ENCODE results near the gene GCNT3.

GCNT3 gene, protein sequence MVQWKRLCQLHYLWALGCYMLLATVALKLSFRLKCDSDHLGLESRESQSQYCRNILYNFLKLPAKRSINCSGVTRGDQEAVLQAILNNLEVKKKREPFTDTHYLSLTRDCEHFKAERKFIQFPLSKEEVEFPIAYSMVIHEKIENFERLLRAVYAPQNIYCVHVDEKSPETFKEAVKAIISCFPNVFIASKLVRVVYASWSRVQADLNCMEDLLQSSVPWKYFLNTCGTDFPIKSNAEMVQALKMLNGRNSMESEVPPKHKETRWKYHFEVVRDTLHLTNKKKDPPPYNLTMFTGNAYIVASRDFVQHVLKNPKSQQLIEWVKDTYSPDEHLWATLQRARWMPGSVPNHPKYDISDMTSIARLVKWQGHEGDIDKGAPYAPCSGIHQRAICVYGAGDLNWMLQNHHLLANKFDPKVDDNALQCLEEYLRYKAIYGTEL

DNA sequence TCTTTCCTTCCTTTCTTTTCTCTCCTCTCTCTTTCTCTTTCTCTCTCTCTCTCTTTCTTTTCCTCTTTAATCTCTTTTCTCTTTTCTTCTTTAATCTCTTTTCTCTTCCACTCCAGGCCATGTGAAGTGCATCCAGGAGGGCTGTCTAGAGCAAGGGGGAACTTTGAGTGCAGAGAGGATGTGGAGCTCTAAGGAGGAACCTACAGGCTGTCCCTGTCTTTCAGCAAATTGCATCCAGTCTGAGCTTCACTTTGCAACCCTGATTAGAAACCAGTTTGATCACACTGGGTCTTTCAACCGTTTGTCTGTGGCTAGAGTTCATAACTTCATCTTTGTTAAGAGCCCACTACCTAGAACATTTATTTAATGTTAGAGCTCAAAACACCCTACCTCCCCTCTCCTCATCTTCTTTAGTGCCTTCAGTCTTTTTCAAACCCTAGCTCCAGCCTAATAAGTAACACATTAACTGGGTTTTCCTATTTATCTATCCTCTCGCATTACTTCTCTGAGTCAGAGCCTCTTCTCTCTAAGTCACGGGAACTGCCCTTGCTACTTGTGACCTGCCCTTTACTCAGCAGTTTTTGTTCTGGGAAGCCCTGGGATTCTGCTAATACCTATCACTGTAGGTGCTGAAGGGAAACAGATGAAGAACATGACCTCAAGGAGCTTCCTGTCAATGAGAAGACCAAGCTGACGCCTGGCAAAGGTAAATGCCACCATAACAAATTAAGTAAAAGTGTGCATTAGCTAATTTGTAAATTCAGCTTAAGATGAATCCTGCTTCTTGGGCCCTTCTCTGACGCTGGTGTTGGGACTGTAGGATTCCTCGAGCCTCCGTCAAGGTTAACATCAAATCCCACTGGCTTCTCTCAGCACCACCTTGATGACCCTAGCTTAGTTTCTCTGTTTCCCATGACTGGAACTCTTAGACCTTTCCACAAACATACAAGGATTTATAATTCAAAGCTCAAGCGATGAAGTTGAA lies at the start of gene GCNT3:
GCNT3 (plus strand) TSS at position 508 of the 985 bp plus-strand sequence. CDS start 6,456 bp downstream, outside the sequence.
- DNase-seq: no peak

DNA sequence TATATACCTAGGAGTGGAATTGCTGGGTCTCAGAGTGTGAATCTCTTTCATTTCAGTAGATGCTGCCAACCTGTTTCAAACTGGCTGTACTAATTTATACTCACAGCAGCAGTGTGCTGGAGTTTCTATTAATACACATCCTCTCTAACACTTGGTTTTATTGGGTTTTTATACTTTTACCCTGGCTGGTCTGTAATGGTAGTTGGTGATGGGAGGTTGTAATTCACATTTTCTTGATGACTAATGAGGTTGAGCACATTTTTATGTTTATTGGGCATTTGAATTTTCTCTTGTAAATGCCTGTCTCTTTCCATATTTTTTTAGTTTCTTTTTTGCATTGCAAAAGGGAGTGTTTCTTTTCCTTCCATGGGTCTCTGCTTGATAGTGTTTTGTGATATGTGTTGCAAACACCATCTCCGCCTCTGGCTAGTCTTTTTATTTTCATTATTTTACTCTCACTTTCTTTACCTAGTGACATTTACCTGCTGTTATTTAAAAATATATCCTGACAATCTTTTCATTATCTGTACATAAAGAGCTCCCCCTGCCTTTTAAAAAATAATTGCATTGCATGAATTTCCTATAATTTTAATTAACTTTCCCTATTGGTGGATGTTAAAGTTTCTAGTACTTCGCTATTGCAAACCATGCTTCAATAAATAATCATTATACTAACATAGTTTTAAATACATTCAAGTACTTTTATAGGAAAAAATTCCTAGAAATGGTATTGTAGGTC lies 49.0 kb upstream of the GCNT3 start:
- DNase-seq: no peak

DNA sequence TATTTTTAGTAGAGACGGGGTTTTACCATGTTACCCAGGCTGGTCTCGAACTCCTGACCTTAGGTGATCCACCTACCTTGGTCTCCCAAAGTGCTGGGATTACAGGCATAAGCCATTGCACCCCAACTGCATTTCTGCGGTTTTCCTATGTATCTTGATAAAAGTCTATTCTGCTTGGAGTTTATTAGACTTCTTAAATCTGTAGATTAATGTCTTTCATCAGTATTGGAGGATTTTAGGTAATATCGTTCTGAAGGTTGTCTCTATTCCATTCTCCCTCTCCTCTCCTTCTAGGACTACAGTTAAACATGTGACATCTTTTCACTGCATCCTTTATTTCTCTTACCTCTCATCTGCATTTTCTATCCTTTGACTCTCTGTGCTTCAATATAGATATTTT lies 46.3 kb upstream of the GCNT3 start:
- DNase-seq: no peak

DNA sequence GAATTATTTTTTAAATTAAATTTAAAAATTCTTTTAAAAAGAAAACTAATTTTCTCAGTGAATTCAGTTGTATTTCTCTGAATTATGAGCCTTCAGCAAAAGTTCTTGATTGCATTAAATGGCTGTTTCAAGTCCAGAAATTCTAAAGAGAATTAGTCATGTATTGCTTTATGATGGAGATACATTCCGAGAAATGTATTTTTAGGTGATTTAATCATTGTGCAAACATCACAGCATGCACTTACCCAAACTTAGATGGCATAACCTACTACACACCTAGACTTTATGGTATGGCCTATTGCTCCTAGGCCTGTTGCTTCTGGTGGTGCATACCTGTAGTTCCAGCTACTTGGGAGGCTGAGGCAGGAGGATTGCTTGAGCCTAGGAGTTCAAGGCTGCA lies 44.3 kb upstream of the GCNT3 start:
- DNase-seq: no peak

DNA sequence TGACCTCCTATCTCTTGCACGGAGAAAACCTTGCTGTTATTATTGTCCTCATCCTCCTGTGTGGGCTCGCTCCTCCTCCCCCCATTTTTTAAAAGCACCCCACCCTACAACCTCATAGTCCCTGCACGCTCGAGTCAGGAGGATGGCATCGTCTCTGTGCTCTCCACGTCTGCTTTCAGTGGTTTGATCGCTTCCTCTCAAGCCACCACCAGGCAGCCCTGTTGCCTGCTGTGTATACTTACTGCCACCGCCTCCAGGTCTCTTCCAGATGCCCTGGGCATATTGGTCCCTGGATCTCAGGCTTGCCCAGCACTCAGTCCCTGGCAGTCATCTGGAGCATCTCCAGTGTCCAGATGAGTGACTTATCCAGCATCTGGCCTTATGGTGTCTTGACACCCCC lies 42.1 kb upstream of the GCNT3 start:
- no peak for DNase-seq

DNA sequence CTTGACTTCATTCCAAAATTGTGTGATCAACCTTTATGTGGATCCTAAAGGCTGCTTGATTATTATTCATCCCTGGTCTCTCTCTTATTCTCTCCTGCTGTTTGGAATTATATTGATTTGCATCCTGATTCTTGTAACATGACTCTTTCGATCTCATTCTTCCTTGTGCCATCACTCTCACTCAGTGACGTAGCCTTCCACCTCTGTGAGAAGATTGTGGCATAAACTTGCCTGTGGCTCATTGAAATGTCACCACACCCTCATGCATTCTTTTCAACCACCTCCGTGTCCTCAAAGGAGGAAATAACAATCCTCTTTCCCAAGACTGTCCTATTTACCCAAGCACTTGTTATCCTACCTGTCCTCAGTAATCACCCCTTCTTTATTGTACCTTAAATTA lies 41.3 kb upstream of the GCNT3 start:
- no peak for DNase-seq

DNA sequence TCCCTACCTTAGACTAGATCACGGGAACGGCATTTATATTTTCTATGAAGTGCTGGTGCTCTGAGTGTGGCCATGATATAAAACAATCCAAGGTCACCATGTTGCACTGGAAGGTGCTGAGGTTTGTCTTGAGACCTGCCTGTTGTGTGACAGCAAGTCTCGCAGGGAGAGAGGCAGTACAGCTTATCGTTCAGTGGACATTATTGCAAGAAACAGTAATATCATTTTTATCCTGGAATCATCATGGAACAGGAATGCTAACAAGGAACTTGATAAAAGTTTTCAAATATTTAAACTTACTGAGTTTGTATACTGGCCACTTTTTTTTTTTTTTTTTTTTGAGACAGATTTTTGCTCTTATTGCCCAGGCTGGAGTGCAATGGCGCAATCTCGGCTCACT lies 40.0 kb upstream of the GCNT3 start:
- DNase-seq: no peak

DNA sequence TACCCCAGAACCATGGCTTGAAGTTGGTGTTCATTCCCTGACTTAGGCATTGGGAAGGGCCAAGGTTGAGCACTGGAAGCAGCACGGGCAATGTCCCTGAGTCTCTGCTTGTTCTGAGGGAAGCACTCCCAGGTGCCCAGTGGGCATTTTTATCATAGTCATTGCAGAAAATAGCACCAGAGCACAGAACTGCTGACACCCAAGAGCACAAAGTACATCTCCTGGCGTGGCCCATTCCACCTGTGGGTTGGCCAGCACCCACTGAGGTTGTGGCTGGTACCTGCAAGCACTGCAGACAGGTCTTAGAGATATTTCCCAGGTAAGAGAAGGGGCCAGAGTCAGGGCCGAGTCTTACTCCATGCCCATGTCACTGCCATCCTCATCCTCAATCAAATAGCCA lies 28.5 kb upstream of the GCNT3 start:
- DNase-seq: no peak

DNA sequence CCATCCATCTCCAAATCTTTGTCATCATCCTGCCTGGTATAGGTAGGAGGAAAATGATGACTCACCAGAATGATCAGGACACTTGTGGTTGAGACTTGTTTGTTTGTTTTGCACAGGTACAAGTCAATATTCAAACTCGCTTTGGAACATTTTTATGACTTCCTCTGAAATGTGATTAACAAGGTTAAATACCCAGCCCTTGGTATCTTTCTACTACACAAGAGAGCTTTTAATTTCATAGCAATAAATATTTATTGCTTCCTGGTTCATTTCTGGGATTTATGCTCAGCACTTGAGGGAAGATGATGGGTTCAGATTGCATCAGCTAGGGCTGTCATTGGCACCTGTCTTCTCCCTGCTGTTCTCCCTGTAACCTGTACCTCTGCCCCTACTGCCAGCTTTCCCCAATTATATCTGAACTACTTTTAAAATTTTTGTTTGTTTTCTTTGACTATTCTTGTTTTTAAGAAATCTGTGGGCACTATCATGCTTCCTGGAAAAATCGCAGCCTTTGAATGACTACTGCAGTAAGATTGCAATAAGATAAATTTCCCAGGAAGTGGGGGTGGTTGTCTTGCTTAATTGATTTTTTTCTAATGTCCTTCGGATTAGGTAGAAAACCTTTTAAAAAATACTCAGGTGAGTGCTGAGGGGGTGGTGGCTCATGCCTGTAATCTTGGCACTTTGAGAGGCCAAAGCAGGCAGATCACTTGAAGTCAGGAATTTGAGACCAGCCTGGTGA lies 24.3 kb upstream of the GCNT3 start:
- peak; percentile 7 for DNase-seq

DNA sequence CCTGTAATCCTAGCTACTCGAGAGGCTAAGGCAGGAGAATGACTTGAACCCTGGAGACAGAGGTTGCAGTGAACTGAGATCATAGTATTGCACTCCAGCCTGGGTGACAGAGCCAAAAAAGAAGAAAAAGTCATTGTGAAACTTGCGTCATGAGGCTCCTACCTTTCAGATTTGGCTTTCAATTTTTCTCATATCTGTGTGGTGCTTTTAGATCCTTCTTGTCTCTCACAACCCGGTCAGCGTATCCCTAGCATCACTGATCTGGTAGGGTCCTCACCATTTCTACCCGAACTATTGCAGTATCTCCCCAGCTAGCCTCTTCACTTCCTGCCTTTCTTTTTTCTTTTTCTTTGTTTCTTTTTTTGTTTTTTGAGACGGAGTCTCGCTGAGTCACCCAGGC lies 21.6 kb upstream of the GCNT3 start:
- DNase-seq: no peak

DNA sequence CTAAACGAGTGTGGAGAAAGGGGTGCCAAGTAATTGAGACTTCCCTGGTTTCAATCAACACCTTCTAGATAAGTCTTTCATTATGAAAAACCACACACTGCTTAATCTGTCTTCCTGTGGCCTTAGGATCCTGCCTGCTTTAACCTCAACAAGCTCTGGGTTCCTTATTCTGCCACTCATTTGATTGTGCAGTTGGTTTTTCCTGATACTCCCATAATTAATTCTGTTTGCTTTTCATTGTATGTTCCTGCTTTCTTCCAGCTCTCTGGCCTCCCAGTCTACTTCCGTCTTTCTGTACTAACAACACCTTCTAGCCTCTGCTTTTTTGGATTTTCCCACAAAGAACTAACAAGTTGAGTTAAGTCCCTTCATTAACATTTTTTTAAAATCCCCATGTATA lies 20.2 kb upstream of the GCNT3 start:
- DNase-seq: no peak

DNA sequence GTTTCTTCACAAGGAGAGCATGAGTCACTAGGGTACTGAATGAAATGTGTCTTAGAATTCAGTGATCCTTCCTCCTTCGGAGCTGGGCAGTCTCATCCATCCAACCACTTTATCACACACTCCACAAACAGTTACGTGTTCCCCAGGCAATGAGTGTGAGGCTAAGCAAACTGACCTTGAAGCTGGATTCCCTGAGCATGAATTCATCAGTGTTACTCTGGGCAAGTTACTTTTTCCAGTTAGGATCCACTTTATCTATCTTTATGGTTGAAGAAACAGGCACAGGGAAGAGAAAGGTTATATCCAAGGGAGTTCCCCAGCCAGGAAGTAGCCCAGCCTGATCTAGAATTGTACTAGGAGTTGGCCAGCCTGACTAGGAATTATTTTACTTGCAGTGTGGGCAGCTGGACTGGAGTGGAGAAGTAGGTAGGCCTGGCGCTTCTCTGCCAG lies 17.1 kb upstream of the GCNT3 start:
- DNase-seq: no peak

DNA sequence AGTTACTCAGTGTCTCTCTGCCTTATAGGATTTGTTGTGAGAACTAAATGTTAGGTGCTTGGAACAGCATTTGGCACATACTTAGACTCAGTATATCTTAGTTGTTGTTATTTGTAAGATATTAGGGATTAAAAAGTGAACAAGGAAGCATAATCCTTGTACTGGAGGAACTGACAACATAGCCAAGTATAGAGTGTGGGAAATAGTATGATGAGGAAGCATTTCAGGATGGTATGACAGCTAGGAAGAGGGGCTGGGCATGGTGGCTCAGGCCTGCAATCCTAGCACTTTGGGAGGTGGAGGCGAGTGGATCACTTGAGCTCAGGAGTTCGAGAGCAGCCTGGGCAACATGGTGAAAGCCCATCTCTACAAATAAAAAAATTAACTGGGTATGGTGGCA lies 16.6 kb upstream of the GCNT3 start:
- DNase-seq: no peak

DNA sequence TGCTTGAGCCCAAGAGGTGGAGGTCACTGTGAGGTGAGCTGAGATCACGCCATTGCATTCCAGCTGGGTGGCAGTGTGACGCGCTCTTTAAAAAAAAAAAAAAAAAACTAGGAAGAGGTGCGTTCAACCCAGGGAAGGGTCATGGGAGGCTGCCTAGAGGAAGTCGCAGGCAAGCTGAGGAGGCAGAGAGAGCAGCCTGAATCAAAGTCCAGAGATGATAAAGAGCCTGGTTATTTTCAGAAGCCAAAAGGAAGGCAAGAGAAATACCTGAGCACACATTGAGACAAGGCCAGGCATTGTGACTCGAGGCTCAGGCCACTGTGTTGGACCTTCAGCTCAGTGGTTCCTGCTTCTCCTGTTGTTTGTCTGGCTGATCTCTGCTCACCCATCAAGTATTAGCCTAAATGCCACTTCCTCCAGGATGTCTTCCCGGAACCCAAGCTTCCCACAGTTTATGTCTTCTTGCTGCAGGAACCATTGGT lies 16.1 kb upstream of the GCNT3 start:
- DNase-seq: no peak

DNA sequence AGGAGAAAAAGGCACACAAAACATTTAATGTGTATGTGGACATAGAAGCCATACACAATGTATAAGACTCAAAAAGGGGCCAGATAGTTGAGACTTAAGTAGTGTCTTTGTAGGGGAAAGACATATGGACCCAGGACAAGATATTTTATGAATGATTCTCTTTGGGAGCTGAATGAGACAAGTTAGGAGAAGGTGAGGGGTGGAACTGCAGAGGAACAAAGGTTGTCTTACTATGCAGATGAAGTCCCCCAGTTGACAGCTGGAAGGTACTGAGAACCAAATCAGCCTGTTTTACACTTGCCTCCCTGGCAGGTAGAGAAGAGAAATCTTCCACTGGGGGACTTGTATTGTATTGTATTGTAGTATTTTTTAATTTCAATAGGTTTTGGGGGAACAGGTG lies 14.9 kb upstream of the GCNT3 start:
- DNase-seq: no peak

DNA sequence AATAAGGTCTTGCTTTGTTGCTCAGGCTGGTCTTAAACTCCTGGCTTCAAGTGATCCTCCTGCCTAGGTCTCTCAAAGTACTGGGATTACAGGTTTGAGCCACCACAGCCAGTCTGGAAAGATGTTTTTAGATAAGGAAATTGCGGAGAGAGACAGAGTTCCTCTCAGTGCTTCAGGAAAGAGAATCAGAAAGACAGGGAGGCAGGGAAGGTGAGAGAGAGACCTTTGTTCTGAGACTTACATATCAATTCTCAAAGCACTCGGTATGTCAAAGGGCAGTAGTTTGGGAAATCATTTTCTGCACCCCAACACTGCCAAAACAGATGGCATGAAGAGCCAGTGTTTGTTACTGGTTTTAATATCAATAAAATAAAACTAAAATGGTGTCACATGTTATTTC lies 13.1 kb upstream of the GCNT3 start:
- no peak for DNase-seq

DNA sequence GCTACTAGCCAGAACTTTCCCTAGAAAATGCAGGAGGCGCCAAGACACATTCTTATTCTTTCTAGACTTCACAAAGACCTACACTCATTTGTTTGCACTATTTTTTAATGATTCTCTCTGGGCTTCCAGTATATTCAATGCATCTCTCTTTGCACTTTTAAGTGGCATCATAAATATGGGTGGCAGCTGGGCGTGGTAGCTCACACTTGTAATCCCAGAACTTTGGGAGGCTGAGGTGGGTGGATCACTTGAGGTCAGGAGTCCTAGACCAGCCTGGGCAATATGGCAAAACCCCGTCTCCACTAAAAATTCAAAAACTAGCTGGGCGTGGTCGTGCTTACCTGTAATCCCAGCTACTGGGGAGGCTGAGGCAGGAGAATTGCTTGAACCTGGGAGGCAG lies 5.6 kb upstream of the GCNT3 start:
- no peak for DNase-seq

DNA sequence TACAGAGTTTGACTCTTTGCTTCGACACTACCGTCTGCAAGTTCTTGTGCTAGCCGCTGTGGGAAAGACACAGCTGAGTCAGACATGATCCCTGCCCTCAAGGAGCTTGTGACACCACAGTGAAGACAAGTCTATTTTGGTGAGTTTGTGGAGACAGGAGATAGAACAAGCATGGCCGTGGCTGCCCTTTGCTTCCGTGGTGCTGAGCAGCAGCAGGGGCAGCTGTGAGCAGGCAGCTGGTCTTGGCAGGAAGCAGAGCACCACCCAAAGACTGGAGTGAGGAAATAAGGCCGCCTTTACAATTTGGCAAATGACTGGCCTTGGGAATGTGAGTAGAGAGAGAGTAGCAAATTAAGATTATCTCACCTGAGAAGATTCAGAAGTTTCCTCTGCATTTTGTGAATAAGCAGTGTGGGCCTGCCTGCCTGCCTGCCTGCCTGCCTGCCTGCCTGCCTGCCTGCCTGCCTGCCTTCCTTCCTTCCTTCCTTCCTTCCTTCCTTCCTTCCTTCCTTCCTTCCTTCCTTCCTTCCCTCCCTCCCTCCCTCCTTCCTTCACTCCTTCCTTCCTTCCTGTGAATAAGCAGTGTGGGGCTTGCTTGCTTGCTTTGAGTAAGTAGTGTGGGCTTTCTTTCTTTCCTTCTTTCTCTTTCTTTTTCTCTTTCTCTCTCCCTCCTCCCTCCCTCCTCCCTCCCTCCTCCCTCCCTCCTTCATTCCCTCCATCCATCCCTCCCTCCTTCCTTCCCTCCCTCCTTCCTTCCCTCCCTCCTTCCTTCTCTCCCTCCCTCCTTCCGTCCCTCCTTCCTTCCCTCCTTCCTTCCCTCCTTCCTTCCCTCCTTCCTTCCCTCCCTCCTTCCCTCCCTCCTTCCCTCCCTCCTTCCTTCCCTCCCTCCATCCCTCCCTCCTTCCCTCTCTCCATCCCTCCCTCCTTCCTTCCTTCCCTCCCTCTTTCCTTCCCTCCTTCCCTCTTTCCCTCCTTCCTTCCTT lies 1.6 kb upstream of the GCNT3 start:
- DNase-seq: no peak

DNA sequence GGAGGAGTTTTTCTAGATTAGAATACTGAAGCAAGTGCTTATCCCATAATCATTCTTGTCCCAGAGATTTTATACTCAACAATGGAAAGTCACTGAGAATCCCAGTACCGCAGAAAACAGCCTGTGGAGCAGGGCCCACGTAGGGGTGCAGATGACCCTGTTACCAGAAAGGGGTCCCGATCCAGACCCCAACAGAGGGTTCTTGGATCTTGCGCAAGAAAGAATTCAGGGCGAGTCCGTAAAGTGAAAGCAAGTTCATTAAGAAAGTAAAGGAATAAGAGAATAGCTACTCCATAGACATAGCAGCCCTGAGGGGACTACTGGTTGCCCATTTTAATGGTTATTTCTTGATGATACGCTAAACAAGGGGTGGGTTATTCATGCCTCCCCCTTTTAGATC lies 2.6 kb downstream of the GCNT3 start:
- no peak for DNase-seq

DNA sequence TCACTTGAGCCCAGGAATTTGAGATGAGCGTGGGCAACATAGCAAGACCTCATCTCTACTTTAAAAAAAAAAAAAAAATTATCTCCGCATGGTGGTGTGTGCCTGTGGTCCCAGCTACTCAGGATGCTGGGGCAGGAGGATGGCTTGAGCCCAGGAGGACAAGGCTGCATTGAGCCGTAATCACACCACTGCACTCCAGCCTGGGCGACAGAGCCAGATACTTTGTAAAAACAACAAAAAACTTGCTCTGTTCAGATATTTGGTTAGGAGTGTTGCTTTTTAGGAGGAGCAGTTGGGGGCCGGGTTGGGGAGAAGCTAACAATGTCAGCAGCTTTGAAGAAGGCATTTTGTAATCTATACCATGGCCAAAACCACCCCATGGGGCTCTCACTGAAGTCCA lies 4.1 kb downstream of the GCNT3 start:
- DNase-seq: no peak

DNA sequence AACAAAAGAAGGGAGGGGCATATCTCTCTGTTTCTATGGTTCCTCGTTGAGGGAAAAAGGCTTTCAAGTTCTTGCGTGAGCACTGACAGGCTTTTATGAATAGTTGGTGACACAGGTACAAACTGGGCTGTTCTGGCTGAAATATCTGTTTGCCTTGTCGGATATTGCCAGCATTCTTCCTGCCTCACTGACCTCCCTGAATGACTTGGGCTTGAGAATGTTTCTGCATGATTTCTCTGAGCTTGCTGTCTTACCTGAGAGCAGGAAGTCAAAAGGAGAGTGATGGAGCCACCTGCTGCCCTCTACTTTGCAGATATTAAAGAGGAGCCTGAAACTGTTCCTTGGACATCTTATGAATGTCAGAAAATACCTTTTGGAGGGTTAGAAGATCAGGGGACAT lies 4.8 kb downstream of the GCNT3 start:
- no peak for DNase-seq
